T-helper 1 cell treated with Interleukin-12 subunit alpha and Interleukin-12 subunit beta and Interleukin-4 antibody, amounts not matched to agents 30 ng/mL and 1 ng/mL, for 36 hours (primary cell): ENCODE data around the gene RTN4RL1. TPM values are rescaled to one million over a fixed set of nuclear protein-coding genes. Genes with fewer than 3 reads are reported as not detected.

Experiments used
- intact Hi-C: fragments of 100-400 bp; cut with micrococcal nuclease; formaldehyde crosslinking; loops from one replicate; pipeline ENCODE4 v1.15.1; 2024
- total RNA-seq: library from RNA; stranded (reverse); gene quantifications from 2 replicates; pipeline ENCODE4 v1.2.3, GENCODE V29; 2022

The RTN4RL1 gene
- total RNA-seq, 1 donor from 2014 or later = 1.5 TPM

GRCh38 chr17:2049333-2050299, 24.5 kb upstream of the RTN4RL1 start:
- intact Hi-C loops = loop anchor here (1.0 kb wide), 2 partner anchors 8 to 19 kb away; partner anchors contain the start of gene DPH1

GRCh38 chr17:2048805-2049204, 23.7 kb upstream of the RTN4RL1 start:
- intact Hi-C loops = loop anchor here (1.0 kb wide), 2 partner anchors 8 to 19 kb away; partner anchors contain the start of gene DPH1

- intact Hi-C loops = no loop called here
These were observed 22.5 kb upstream of the RTN4RL1 start for GRCh38 chr17:2047590-2047989.

- intact Hi-C loops = loop anchor here (5.0 kb wide), 2 partner anchors 172 to 377 kb away; no protein-coding TSS in a partner anchor
These were observed 19.2 kb upstream of the RTN4RL1 start for GRCh38 chr17:2044263-2044894.

- intact Hi-C loops = loop anchor here (2.0 to 5.0 kb wide), 3 partner anchors 171 to 376 kb away; partner anchors contain the start of gene MNT
These were observed 18.7 kb upstream of the RTN4RL1 start for GRCh38 chr17:2043785-2044184.

GRCh38 chr17:2042933-2043332, 17.8 kb upstream of the RTN4RL1 start:
- intact Hi-C loops = loop anchor here (2.0 to 5.0 kb wide), 3 partner anchors 171 to 376 kb away; partner anchors contain the start of gene MNT

- intact Hi-C loops = loop anchor here (2.0 to 5.0 kb wide), 3 partner anchors 170 to 375 kb away; partner anchors contain the start of gene MNT
These were observed 17.3 kb upstream of the RTN4RL1 start for GRCh38 chr17:2042390-2042847.

- intact Hi-C loops = loop anchor here (1.0 to 5.0 kb wide), 7 partner anchors 8 to 374 kb away; partner anchors contain the start of genes DPH1, MNT and RTN4RL1
These were observed 16.6 kb upstream of the RTN4RL1 start, which contains the start of gene OVCA2 for GRCh38 chr17:2041561-2042389. Gene OVCA2, plus strand, starts transcription at chr17:2042022. Its CDS starts 26 bp downstream, at chr17:2042048.

- intact Hi-C loops = loop anchor here (1.0 to 5.0 kb wide), 6 partner anchors 8 to 374 kb away; partner anchors contain the start of genes DPH1 and RTN4RL1
These were observed 15.9 kb upstream of the RTN4RL1 start for GRCh38 chr17:2040942-2041560.

- intact Hi-C loops = loop anchor here (5.0 kb wide), 2 partner anchors 168 to 373 kb away; no protein-coding TSS in a partner anchor
These were observed 15.2 kb upstream of the RTN4RL1 start for GRCh38 chr17:2040219-2040827.

GRCh38 chr17:2037155-2037554, 12.0 kb upstream of the RTN4RL1 start:
- intact Hi-C loops = no loop called here

- intact Hi-C loops = no loop called here
These were observed 10.7 kb upstream of the RTN4RL1 start for GRCh38 chr17:2035541-2036488.

GRCh38 chr17:2034806-2035540, 9.8 kb upstream of the RTN4RL1 start:
- intact Hi-C loops = no loop called here

- intact Hi-C loops = no loop called here
These were observed 9.0 kb upstream of the RTN4RL1 start for GRCh38 chr17:2034157-2034556.

- intact Hi-C loops = no loop called here
These were observed 8.0 kb upstream of the RTN4RL1 start for GRCh38 chr17:2033153-2033552.

GRCh38 chr17:2030779-2031163, 5.6 kb upstream of the RTN4RL1 start:
- intact Hi-C loops = loop anchor here (1.0 to 2.0 kb wide), 9 partner anchors 11 to 381 kb away; partner anchors contain the start of genes MNT, PRPF8, RILP and SMG6
